Cardiac muscle cell (in vitro differentiated cells and primary cell): ENCODE measurements around the gene TMEM259. TPM values are rescaled to one million over a fixed set of nuclear protein-coding genes. Genes with fewer than 3 reads are reported as not detected.

ENCODE experiments used
- DNase-seq, 2 donors: peaks; one replicate each; pipeline versions ENCODE4 v3.0.0 to v3.0.0-alpha.2; 2010 to 2017; ENCODE audit warnings: low read depth in 1 of 2, low spot score in 1 of 2
- H3K27ac ChIP-seq: fragments of 200-600 bp; sonication (generic); 2 replicates; pipeline ENCODE4 v1.5.1; 2016
- H3K27me3 ChIP-seq: fragments of 200-600 bp; sonication (generic); 2 replicates; pipeline ENCODE4 v1.6.0; 2016; ENCODE audit warnings: control low read depth
- H3K36me3 ChIP-seq: fragments of 200-600 bp; sonication (generic); 2 replicates; pipeline ENCODE4 v1.5.1; 2016; ENCODE audit warnings: control low read depth
- H3K4me1 ChIP-seq: fragments of 200-600 bp; sonication (generic); 2 replicates; pipeline ENCODE4 v1.8.1; 2017; ENCODE audit warnings: low read depth, mild to moderate bottlenecking, mixed run types
- H3K4me3 ChIP-seq: fragments of 200-600 bp; sonication (generic); 2 replicates; pipeline ENCODE4 v1.5.1; 2016; ENCODE audit warnings: mild to moderate bottlenecking
- H3K9me3 ChIP-seq: fragments of 200-600 bp; sonication (generic); 2 replicates; pipeline ENCODE4 v1.5.1; 2017; ENCODE audit warnings: low read depth, mild to moderate bottlenecking, control low read depth
- CTCF ChIP-seq: IDR thresholded peaks from 2 replicates; pipeline ENCODE4 v1.5.1; 2012; ENCODE audit warnings: low read depth, mild to moderate bottlenecking, low read length
- polyA plus RNA-seq: library from polyadenylated mRNA; unstranded; fragments of >200 nt; fragmentation: Nextera tagmentation; extraction: Ambion mirVana; gene quantifications from 2 replicates; pipeline ENCODE4 v1.2.1, GENCODE V29; 2016
- total RNA-seq: library from RNA; depleted of rRNA; stranded (reverse); fragments of >200 nt; gene quantifications from 2 replicates; pipeline ENCODE4 v1.2.3, GENCODE V29; 2016

The TMEM259 gene
- total and polyA plus RNA-seq, 2 experiments from 2014 or later, result 370 to 403 TPM

DNA sequence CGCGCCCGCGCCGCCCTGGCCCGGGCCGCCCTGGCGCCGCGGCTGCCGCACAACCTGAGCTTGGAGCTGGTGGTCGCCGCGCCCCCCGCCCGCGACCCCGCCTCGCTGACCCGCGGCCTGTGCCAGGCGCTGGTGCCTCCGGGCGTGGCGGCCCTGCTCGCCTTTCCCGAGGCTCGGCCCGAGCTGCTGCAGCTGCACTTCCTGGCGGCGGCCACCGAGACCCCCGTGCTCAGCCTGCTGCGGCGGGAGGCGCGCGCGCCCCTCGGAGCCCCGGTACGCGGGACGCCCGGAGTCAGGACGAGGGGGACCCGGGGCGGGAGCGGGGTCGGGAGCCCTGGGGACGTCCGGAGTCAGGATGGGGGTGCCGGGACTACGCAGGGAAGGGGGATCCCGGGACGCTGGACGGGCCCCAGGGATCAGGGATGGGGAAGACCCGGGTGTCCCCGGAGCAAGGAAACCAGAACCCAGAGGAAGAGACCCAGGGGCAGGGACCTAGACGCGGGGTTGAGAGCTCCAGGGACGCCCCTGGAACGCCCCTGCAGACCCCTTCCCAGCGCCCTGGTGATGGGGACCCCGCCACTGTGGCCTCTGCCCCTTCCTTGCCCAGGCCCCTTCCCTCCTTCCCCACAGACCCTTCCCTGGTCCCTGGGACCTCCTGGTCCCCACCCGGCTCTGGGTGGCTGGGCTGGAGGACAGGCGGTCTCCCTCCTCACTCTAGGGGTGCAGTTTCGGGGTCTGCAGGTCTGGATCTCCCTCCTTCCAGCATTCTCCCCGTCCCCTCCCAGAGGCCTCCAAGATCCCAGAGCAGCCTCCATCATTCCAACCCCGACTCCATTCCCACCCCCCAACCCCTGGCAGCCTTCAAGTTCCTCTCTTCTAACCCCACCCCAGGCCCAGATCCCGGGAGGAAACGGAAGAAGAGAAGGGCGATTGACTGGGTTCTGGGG, 20.1 kb downstream of the TMEM259 start:
- no peaks in the 10 kb centered on the region for H3K4me1 ChIP-seq
- no peak for TF ChIP-seq CTCF
- H3K27ac ChIP-seq, result no peak overlapping the region
- DNase-seq, result no peak
- no peaks in the 10 kb centered on the region for H3K9me3 ChIP-seq
- H3K27me3 ChIP-seq, result peaks cover 29% of the 10 kb centered on the region
- H3K36me3 ChIP-seq, result no peaks in the 10 kb centered on the region
- H3K4me3 ChIP-seq, result peak overlapping the region; percentile 35

DNA sequence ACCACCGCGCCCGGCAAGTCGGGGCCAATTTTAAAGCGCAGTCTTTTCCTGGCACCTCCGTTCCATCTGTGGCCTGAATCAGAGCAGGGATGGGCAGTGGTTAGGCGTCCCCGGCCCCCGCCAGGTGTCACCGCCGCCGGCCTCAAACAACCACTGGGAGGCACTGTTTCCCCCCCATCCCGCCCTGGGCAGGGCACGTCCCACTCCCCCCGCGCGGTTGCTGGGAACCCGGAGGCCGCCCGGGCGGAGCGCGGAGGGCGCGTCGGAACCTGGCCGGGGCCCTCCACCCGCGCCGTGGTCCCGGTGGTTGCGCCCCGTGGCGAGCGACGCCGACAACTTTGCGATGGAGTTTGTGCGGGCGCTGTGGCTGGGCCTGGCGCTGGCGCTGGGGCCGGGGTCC, 20.8 kb downstream of the TMEM259 start, which contains the start of gene GRIN3B:
Gene GRIN3B (plus strand): TSS at position 325 of the 400 bp plus-strand sequence. CDS start 19 bp downstream, at position 344.
- Histone ChIP-seq H3K4me3 (peak within 1 kb of the TSS; percentile 35), H3K9me3 (no peaks in the 10 kb centered on the region), H3K27me3 (peaks cover 29% of the 10 kb centered on the region), H3K27ac (no peak within 1 kb of the TSS), H3K4me1 (no peaks in the 10 kb centered on the region), H3K36me3 (no peaks in the 10 kb centered on the region)
- peak; percentile 36 for TF ChIP-seq CTCF
- peak; percentile 50 to 85 for DNase-seq

DNA sequence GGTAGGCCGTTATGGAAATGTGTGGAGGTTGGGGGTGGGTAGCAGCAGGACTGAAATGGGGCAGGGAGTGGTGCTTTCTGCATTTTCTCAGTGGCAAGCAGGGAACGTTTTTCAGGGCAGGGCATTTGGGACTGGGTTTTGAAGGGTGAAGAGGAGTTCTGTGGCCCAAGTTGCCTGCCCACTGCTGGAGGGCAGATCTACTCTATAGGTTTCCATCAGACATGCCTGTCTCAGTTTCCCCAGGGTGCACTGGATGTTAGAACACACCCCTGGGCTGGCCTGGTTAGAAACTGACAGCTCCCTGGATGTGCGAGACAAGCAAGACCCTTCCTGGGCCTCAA, 21.6 kb downstream of the TMEM259 start:
- H3K36me3 ChIP-seq, result no peaks in the 10 kb centered on the region
- no peak for DNase-seq
- H3K4me3 ChIP-seq, result no peak overlapping the region
- H3K27ac ChIP-seq, result no peak overlapping the region
- no peak for TF ChIP-seq CTCF
- H3K27me3 ChIP-seq, result peaks cover 29% of the 10 kb centered on the region
- H3K9me3 ChIP-seq, result no peaks in the 10 kb centered on the region
- no peaks in the 10 kb centered on the region for H3K4me1 ChIP-seq

- H3K4me3 ChIP-seq, result no peak overlapping the region
- H3K27ac ChIP-seq, result no peak overlapping the region
- no peaks in the 10 kb centered on the region for H3K9me3 ChIP-seq
- no peaks in the 10 kb centered on the region for H3K4me1 ChIP-seq
- no peak for TF ChIP-seq CTCF
- peaks cover 29% of the 10 kb centered on the region for H3K27me3 ChIP-seq
- no peak for DNase-seq
- no peaks in the 10 kb centered on the region for H3K36me3 ChIP-seq
Observed at GRCh38 chr19:998064-998463, 22.9 kb downstream of the TMEM259 start.

DNA sequence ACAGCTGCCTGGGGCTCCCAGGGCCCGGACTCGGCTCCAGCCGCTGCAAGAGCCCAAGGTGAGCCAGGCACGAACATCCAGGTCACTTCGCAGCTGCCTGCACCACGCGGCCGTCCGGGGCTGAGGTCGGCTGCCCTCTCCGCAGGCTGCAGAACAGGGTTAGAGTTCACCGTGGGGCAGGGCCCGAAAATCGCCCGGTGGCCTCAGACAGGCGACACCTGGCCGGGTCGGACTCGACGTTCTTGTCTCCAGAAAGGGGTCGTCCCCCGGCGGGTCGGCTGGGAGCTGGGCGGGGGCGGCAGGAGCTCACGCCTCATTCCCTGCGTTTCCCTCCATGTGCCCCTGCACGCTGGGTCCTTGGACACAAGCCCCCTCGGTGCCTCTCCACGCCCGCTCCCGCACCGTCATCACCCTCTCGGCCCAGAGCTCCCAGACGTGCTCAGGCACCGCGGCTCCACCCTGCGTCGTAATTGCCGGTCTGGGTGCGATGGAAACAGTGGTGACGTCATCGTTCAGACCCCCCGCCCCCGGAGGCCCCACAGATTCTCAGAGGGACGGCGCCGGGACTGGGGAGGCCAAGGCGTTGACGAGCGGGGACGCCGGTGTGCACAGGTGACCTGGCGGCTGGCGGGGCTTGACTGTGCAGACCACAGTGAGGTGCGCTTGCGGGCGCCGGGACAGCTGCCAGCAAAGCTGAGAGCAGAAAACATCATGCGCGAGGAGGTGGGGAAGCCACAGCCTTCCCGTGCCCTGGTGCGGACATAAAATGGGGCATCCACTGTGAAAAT, 24.7 kb downstream of the TMEM259 start:
- Histone ChIP-seq H3K4me3 (no peak overlapping the region), H3K27ac (no peak overlapping the region), H3K36me3 (no peaks in the 10 kb centered on the region), H3K4me1 (no peaks in the 10 kb centered on the region), H3K27me3 (peaks cover 26% of the 10 kb centered on the region), H3K9me3 (no peaks in the 10 kb centered on the region)
- peak in 1 of 2 donors; percentile 61 for DNase-seq
- no peak for TF ChIP-seq CTCF
